HL-60/S4 treated with retinoic acid at 250 ng/mL for 4 days and 3 days (cell line): Measurements from ENCODE around the gene CLASRP.

Experiments used
- in situ Hi-C: fragments of 300-500 bp; cut with MboI; formaldehyde crosslinking; loops from 2 replicates; pipeline ENCODE4 v1.7.0; 2022; ENCODE audit warnings: low sequenced_read_pairs

CLASRP gene

GRCh38 chr19:45079911-45080370 lies 41.1 kb downstream of the CLASRP start:
- in situ Hi-C loops, result no loop called here

GRCh38 chr19:45082170-45082569 lies 43.3 kb downstream of the CLASRP start:
- in situ Hi-C loops, result no loop called here

GRCh38 chr19:45086480-45086879 lies 47.6 kb downstream of the CLASRP start:
- in situ Hi-C loops, result no loop called here

- in situ Hi-C loops, result no loop called here
Measured at GRCh38 chr19:45087531-45087930, 48.7 kb downstream of the CLASRP start.

- in situ Hi-C loops, result no loop called here
Measured at GRCh38 chr19:45090034-45090433, 51.2 kb downstream of the CLASRP start.

- in situ Hi-C loops, result no loop called here
Measured at GRCh38 chr19:45090606-45091005, 51.8 kb downstream of the CLASRP start.

GRCh38 chr19:45091031-45091923 lies 52.4 kb downstream of the CLASRP start:
- in situ Hi-C loops, result no loop called here

GRCh38 chr19:45092747-45093678 lies 54.2 kb downstream of the CLASRP start, which contains the start of gene PPP1R37:
PPP1R37 (plus strand) TSS chr19:45093179; CDS start chr19:45093326, 147 bp downstream.
- in situ Hi-C loops, result no loop called here

- in situ Hi-C loops, result no loop called here
Measured at GRCh38 chr19:45094137-45094536, 55.3 kb downstream of the CLASRP start.

GRCh38 chr19:45094707-45095106 lies 55.9 kb downstream of the CLASRP start:
- in situ Hi-C loops, result no loop called here

GRCh38 chr19:45095496-45096413 lies 56.9 kb downstream of the CLASRP start:
- in situ Hi-C loops, result no loop called here

- in situ Hi-C loops, result no loop called here
Measured at GRCh38 chr19:45096700-45097099, 57.9 kb downstream of the CLASRP start.

GRCh38 chr19:45097450-45097775 lies 58.6 kb downstream of the CLASRP start:
- in situ Hi-C loops, result no loop called here

- in situ Hi-C loops, result no loop called here
Measured at GRCh38 chr19:45097776-45098520, 59.1 kb downstream of the CLASRP start.

GRCh38 chr19:45098521-45099466 lies 59.9 kb downstream of the CLASRP start:
- in situ Hi-C loops, result no loop called here

- in situ Hi-C loops, result no loop called here
Measured at GRCh38 chr19:45099467-45100191, 60.8 kb downstream of the CLASRP start.

- in situ Hi-C loops, result no loop called here
Measured at GRCh38 chr19:45100201-45100600, 61.4 kb downstream of the CLASRP start.

- in situ Hi-C loops, result no loop called here
Measured at GRCh38 chr19:45100846-45101252, 62.0 kb downstream of the CLASRP start.
